ENCODE results near the gene EML3. TPM values are rescaled to one million over a fixed set of nuclear protein-coding genes. Genes with fewer than 3 reads are reported as not detected.
A peak's percentile ranks its signal among the peaks of the same experiment; 100 is the strongest.
"Not testable (repeated sequence)": the region's sequence is repeated elsewhere in the genome, so short reads cannot be mapped to it uniquely, and the experiment has no call there.

EML3 gene
- total RNA-seq, 3 donors from 2014 or later, result 34.7 to 58.7 (median 35.7) TPM

- no peak for DNase-seq (ENCODE audit: low spot score in 2 of 2)
- intact Hi-C loops (cut with DNase I; ENCODE audit: low total_unique reads), result no loop called here
Measured at GRCh38 chr11:62622476-62623089, 10.0 kb upstream of the EML3 start.

GRCh38 chr11:62621567-62622470 is 9.2 kb upstream of the EML3 start, which contains the start of gene B3GAT3:
Gene B3GAT3, minus strand, starts transcription at chr11:62621986. Its CDS starts 39 bp downstream, at chr11:62621947.
- Histone ChIP-seq H3K4me1 (peaks cover 3 to 7% of the 10 kb centered on the region in 2 donors), H3K27ac (peak within 1 kb of the TSS; percentile 88 to 91), H3K9me3 (no peaks in the 10 kb centered on the region), H3K36me3 (peaks cover 9% of the 10 kb centered on the region), H3K4me3 (peak within 1 kb of the TSS; percentile 60 to 92 (median 81)), H3K27me3 (no peaks in the 10 kb centered on the region)
- intact Hi-C loops (cut with DNase I; ENCODE audit: low total_unique reads), result no loop called here
- TF ChIP-seq CTCF (IDR thresholded peaks at IDR 0.05) (peak in 2 of 3 donors; percentile 19 to 38), POLR2A (IDR thresholded peaks at IDR 0.05) (peak; percentile 56), POLR2AphosphoS5 (IDR thresholded peaks at IDR 0.05) (peak; percentile 84 to 99 (median 92))
- peak; percentile 99 for DNase-seq (ENCODE audit: low spot score in 2 of 2)

More at GRCh38 chr11:62622476-62623089, 10.0 kb upstream of the EML3 start:
- Histone ChIP-seq H3K4me3 (peak overlapping the region; percentile 60 to 92 (median 81)), H3K27me3 (no peaks in the 10 kb centered on the region), H3K36me3 (peaks cover 9% of the 10 kb centered on the region), H3K4me1 (peaks cover 3 to 7% of the 10 kb centered on the region in 2 donors), H3K9me3 (no peaks in the 10 kb centered on the region), H3K27ac (peak overlapping the region; percentile 88 to 91)
- TF ChIP-seq CTCF (IDR thresholded peaks at IDR 0.05) (no peak), POLR2A (IDR thresholded peaks at IDR 0.05) (no peak), POLR2AphosphoS5 (IDR thresholded peaks at IDR 0.05) (no peak)

GRCh38 chr11:62621027-62621566 is 8.5 kb upstream of the EML3 start:
- no peak for DNase-seq (ENCODE audit: low spot score in 2 of 2)
- no peaks in the 10 kb centered on the region for H3K27me3 ChIP-seq
- peaks cover 3 to 7% of the 10 kb centered on the region in 2 donors for H3K4me1 ChIP-seq
- intact Hi-C loops (cut with DNase I; ENCODE audit: low total_unique reads), result no loop called here
- peak overlapping the region; percentile 88 to 91 for H3K27ac ChIP-seq
- H3K36me3 ChIP-seq, result peaks cover 4% of the 10 kb centered on the region
- TF ChIP-seq POLR2A (IDR thresholded peaks at IDR 0.05), result no peak
- no peak for TF ChIP-seq POLR2AphosphoS5 (IDR thresholded peaks at IDR 0.05)
- TF ChIP-seq CTCF (IDR thresholded peaks at IDR 0.05), result no peak
- no peaks in the 10 kb centered on the region for H3K9me3 ChIP-seq
- peak overlapping the region; percentile 60 to 92 (median 81) for H3K4me3 ChIP-seq

- DNase-seq (ENCODE audit: low spot score in 2 of 2); intact Hi-C loops (cut with DNase I; ENCODE audit: low total_unique reads); H3K36me3 ChIP-seq; H3K4me1 ChIP-seq; H3K4me3 ChIP-seq; H3K27me3 ChIP-seq; H3K9me3 ChIP-seq; H3K27ac ChIP-seq: not testable (repeated sequence)
Measured at GRCh38 chr11:62616957-62617356, 4.4 kb upstream of the EML3 start.

GRCh38 chr11:62615521-62615920 is 2.9 kb upstream of the EML3 start:
- no peak overlapping the region for H3K4me3 ChIP-seq
- H3K4me1 ChIP-seq, result peaks cover 7 to 14% of the 10 kb centered on the region in 2 donors
- intact Hi-C loops (cut with DNase I; ENCODE audit: low total_unique reads), result no loop called here
- no peak for DNase-seq (ENCODE audit: low spot score in 2 of 2)
- H3K27me3 ChIP-seq, result no peaks in the 10 kb centered on the region
- TF ChIP-seq POLR2AphosphoS5 (IDR thresholded peaks at IDR 0.05), result no peak
- TF ChIP-seq CTCF (IDR thresholded peaks at IDR 0.05), result no peak
- TF ChIP-seq POLR2A (IDR thresholded peaks at IDR 0.05), result no peak
- H3K36me3 ChIP-seq, result no peaks in the 10 kb centered on the region
- H3K27ac ChIP-seq, result no peak overlapping the region
- H3K9me3 ChIP-seq, result no peaks in the 10 kb centered on the region
